Measurements from ENCODE around the gene SLC2A9.

Gene SLC2A9

GRCh38 chr4:10030972-10031667, 9.8 kb upstream of the SLC2A9 start:
- Histone ChIP-seq H3K4me2 (ENCODE audit: low read length) (no peak overlapping the region), H3K4ac (ENCODE audit: low read depth, low read length) (no peak overlapping the region), H2BK5ac (ENCODE audit: low read depth, low read length, poor library complexity) (no peak overlapping the region), H3K14ac (ENCODE audit: low read length) (no peak overlapping the region), H3K9ac (ENCODE audit: low read length) (no peak overlapping the region), H3K36me3 (ENCODE audit: control insufficient read depth in 1 of 2, insufficient read depth in 2 of 2, low read length in 2 of 2) (no peaks in the 10 kb centered on the region), H3K9me3 (ENCODE audit: insufficient read depth, low read depth, low read length) (no peaks in the 10 kb centered on the region), H2AFZ (ENCODE audit: insufficient read depth, low read length, poor library complexity) (no peak overlapping the region), H4K8ac (ENCODE audit: low read depth, low read length) (no peak overlapping the region), H3K23ac (ENCODE audit: low read length) (no peak overlapping the region), H4K12ac (ENCODE audit: low read depth, low read length) (no peak overlapping the region), H2BK120ac (ENCODE audit: insufficient read depth, low read length, poor library complexity) (no peak overlapping the region), H3K79me2 (ENCODE audit: control insufficient read depth, insufficient read depth, low read length, poor library complexity) (no peaks in the 10 kb centered on the region), H3K27me3 (ENCODE audit: insufficient read depth, low read length) (no peaks in the 10 kb centered on the region), H3K4me3 (ENCODE audit: low read depth, low read length) (no peak overlapping the region), H3K79me1 (ENCODE audit: low read length) (no peaks in the 10 kb centered on the region), H3K4me1 (ENCODE audit: control insufficient read depth in 1 of 2, insufficient read depth in 2 of 2, low read length in 2 of 2) (no peaks in the 10 kb centered on the region), H3K27ac (ENCODE audit: low read depth, low read length) (no peak overlapping the region), H4K91ac (ENCODE audit: low read depth, low read length) (no peak overlapping the region), H2BK12ac (ENCODE audit: low read length) (no peak overlapping the region), H3K18ac (ENCODE audit: low read length) (no peak overlapping the region), H2AK5ac (ENCODE audit: low read length) (no peak overlapping the region)
- no peak for DNase-seq
- no CpG with 5 or more reads among the region's 7 CpGs for WGBS (ENCODE audit: extremely low coverage, insufficient coverage, insufficient read length)

GRCh38 chr4:10029403-10029802, 8.1 kb upstream of the SLC2A9 start:
- Histone ChIP-seq H3K4me2 (ENCODE audit: low read length) (no peak overlapping the region), H4K12ac (ENCODE audit: low read depth, low read length) (no peak overlapping the region), H3K14ac (ENCODE audit: low read length) (no peak overlapping the region), H3K4me3 (ENCODE audit: low read depth, low read length) (no peak overlapping the region), H4K8ac (ENCODE audit: low read depth, low read length) (no peak overlapping the region), H3K4ac (ENCODE audit: low read depth, low read length) (no peak overlapping the region), H2AK5ac (ENCODE audit: low read length) (no peak overlapping the region), H3K27ac (ENCODE audit: low read depth, low read length) (no peak overlapping the region), H3K23ac (ENCODE audit: low read length) (no peak overlapping the region), H3K79me2 (ENCODE audit: control insufficient read depth, insufficient read depth, low read length, poor library complexity) (no peaks in the 10 kb centered on the region), H3K36me3 (ENCODE audit: control insufficient read depth in 1 of 2, insufficient read depth in 2 of 2, low read length in 2 of 2) (no peaks in the 10 kb centered on the region), H3K79me1 (ENCODE audit: low read length) (no peaks in the 10 kb centered on the region), H3K9me3 (ENCODE audit: insufficient read depth, low read depth, low read length) (no peaks in the 10 kb centered on the region), H3K9ac (ENCODE audit: low read length) (no peak overlapping the region), H2BK5ac (ENCODE audit: low read depth, low read length, poor library complexity) (no peak overlapping the region), H3K27me3 (ENCODE audit: insufficient read depth, low read length) (no peaks in the 10 kb centered on the region), H2BK12ac (ENCODE audit: low read length) (no peak overlapping the region), H4K91ac (ENCODE audit: low read depth, low read length) (no peak overlapping the region), H2BK120ac (ENCODE audit: insufficient read depth, low read length, poor library complexity) (no peak overlapping the region), H2AFZ (ENCODE audit: insufficient read depth, low read length, poor library complexity) (no peak overlapping the region), H3K18ac (ENCODE audit: low read length) (no peak overlapping the region), H3K4me1 (ENCODE audit: control insufficient read depth in 1 of 2, insufficient read depth in 2 of 2, low read length in 2 of 2) (no peaks in the 10 kb centered on the region)
- DNase-seq, result no peak
- no CpG with 5 or more reads among the region's 4 CpGs for WGBS (ENCODE audit: extremely low coverage, insufficient coverage, insufficient read length)

- H3K4me3 ChIP-seq (ENCODE audit: low read depth, low read length), result no peak overlapping the region
- H3K9me3 ChIP-seq (ENCODE audit: insufficient read depth, low read depth, low read length), result no peaks in the 10 kb centered on the region
- no peak overlapping the region for H3K4me2 ChIP-seq (ENCODE audit: low read length)
- no peaks in the 10 kb centered on the region for H3K79me2 ChIP-seq (ENCODE audit: control insufficient read depth, insufficient read depth, low read length, poor library complexity)
- no peak overlapping the region for H3K14ac ChIP-seq (ENCODE audit: low read length)
- no peak overlapping the region for H3K9ac ChIP-seq (ENCODE audit: low read length)
- WGBS (ENCODE audit: extremely low coverage, insufficient coverage, insufficient read length), result no CpG with 5 or more reads among the region's 4 CpGs
- no peaks in the 10 kb centered on the region for H3K36me3 ChIP-seq (ENCODE audit: control insufficient read depth in 1 of 2, insufficient read depth in 2 of 2, low read length in 2 of 2)
- H3K4ac ChIP-seq (ENCODE audit: low read depth, low read length), result no peak overlapping the region
- no peak overlapping the region for H3K27ac ChIP-seq (ENCODE audit: low read depth, low read length)
- H2BK12ac ChIP-seq (ENCODE audit: low read length), result no peak overlapping the region
- H3K4me1 ChIP-seq (ENCODE audit: control insufficient read depth in 1 of 2, insufficient read depth in 2 of 2, low read length in 2 of 2), result no peaks in the 10 kb centered on the region
- H3K23ac ChIP-seq (ENCODE audit: low read length), result no peak overlapping the region
- H4K12ac ChIP-seq (ENCODE audit: low read depth, low read length), result no peak overlapping the region
- no peaks in the 10 kb centered on the region for H3K79me1 ChIP-seq (ENCODE audit: low read length)
- H4K8ac ChIP-seq (ENCODE audit: low read depth, low read length), result no peak overlapping the region
- no peak overlapping the region for H2AFZ ChIP-seq (ENCODE audit: insufficient read depth, low read length, poor library complexity)
- H4K91ac ChIP-seq (ENCODE audit: low read depth, low read length), result no peak overlapping the region
- H2BK5ac ChIP-seq (ENCODE audit: low read depth, low read length, poor library complexity), result no peak overlapping the region
- no peak overlapping the region for H3K18ac ChIP-seq (ENCODE audit: low read length)
- no peak overlapping the region for H2AK5ac ChIP-seq (ENCODE audit: low read length)
- no peak overlapping the region for H2BK120ac ChIP-seq (ENCODE audit: insufficient read depth, low read length, poor library complexity)
- no peaks in the 10 kb centered on the region for H3K27me3 ChIP-seq (ENCODE audit: insufficient read depth, low read length)
- no peak for DNase-seq
Observed at GRCh38 chr4:10028910-10029309, 7.6 kb upstream of the SLC2A9 start.

GRCh38 chr4:10026485-10026884, 5.2 kb upstream of the SLC2A9 start:
- Histone ChIP-seq H3K23ac (ENCODE audit: low read length) (no peak overlapping the region), H2AFZ (ENCODE audit: insufficient read depth, low read length, poor library complexity) (no peak overlapping the region), H3K9ac (ENCODE audit: low read length) (no peak overlapping the region), H3K4me3 (ENCODE audit: low read depth, low read length) (no peak overlapping the region), H2BK12ac (ENCODE audit: low read length) (no peak overlapping the region), H3K36me3 (ENCODE audit: control insufficient read depth in 1 of 2, insufficient read depth in 2 of 2, low read length in 2 of 2) (no peaks in the 10 kb centered on the region), H3K9me3 (ENCODE audit: insufficient read depth, low read depth, low read length) (no peaks in the 10 kb centered on the region), H3K4me1 (ENCODE audit: control insufficient read depth in 1 of 2, insufficient read depth in 2 of 2, low read length in 2 of 2) (peaks cover 7 to 17% of the 10 kb centered on the region in 2 experiments), H2AK5ac (ENCODE audit: low read length) (no peak overlapping the region), H3K18ac (ENCODE audit: low read length) (no peak overlapping the region), H2BK5ac (ENCODE audit: low read depth, low read length, poor library complexity) (no peak overlapping the region), H3K79me2 (ENCODE audit: control insufficient read depth, insufficient read depth, low read length, poor library complexity) (no peaks in the 10 kb centered on the region), H3K14ac (ENCODE audit: low read length) (no peak overlapping the region), H3K27ac (ENCODE audit: low read depth, low read length) (no peak overlapping the region), H3K27me3 (ENCODE audit: insufficient read depth, low read length) (no peaks in the 10 kb centered on the region), H3K4me2 (ENCODE audit: low read length) (no peak overlapping the region), H4K91ac (ENCODE audit: low read depth, low read length) (no peak overlapping the region), H4K8ac (ENCODE audit: low read depth, low read length) (no peak overlapping the region), H3K79me1 (ENCODE audit: low read length) (no peaks in the 10 kb centered on the region), H4K12ac (ENCODE audit: low read depth, low read length) (no peak overlapping the region), H3K4ac (ENCODE audit: low read depth, low read length) (no peak overlapping the region), H2BK120ac (ENCODE audit: insufficient read depth, low read length, poor library complexity) (no peak overlapping the region)
- DNase-seq, result no peak
- WGBS (ENCODE audit: extremely low coverage, insufficient coverage, insufficient read length), result no CpG with 5 or more reads among the region's 9 CpGs
